NCI-H774 (cell line): Measurements from ENCODE around the gene HSPA9.

Experiments
- DNase-seq: peaks from one replicate; lab custom pipeline; 2025; lab: John Stamatoyannopoulos, UW

Gene HSPA9

GRCh38 chr5:138595180-138595795 lies 20.1 kb upstream of the HSPA9 start:
- no peak for DNase-seq

- DNase-seq = no peak
Measured at GRCh38 chr5:138594305-138595058, 19.3 kb upstream of the HSPA9 start.

GRCh38 chr5:138588013-138588788 lies 13.0 kb upstream of the HSPA9 start:
- no peak for DNase-seq

GRCh38 chr5:138585157-138585556 lies 10.0 kb upstream of the HSPA9 start:
- DNase-seq = no peak

GRCh38 chr5:138583984-138584637 lies 8.9 kb upstream of the HSPA9 start:
- no peak for DNase-seq

- no peak for DNase-seq
Measured at GRCh38 chr5:138582959-138583358, 7.8 kb upstream of the HSPA9 start.

- no peak for DNase-seq
Measured at GRCh38 chr5:138580777-138581176, 5.6 kb upstream of the HSPA9 start.

- no peak for DNase-seq
Measured at GRCh38 chr5:138580001-138580400, 4.8 kb upstream of the HSPA9 start.

- DNase-seq = no peak
Measured at GRCh38 chr5:138579517-138579863, 4.3 kb upstream of the HSPA9 start.

GRCh38 chr5:138577452-138577851 lies 2.3 kb upstream of the HSPA9 start:
- no peak for DNase-seq

- DNase-seq = no peak
Measured at GRCh38 chr5:138574744-138575193, 432 bp downstream of the HSPA9 start.

- DNase-seq = no peak
Measured at GRCh38 chr5:138573949-138574670, 1.1 kb downstream of the HSPA9 start.

- DNase-seq = no peak
Measured at GRCh38 chr5:138573223-138573622, 2.0 kb downstream of the HSPA9 start.

- DNase-seq = no peak
Measured at GRCh38 chr5:138570871-138571270, 4.3 kb downstream of the HSPA9 start.

- DNase-seq = no peak
Measured at GRCh38 chr5:138569782-138570181, 5.4 kb downstream of the HSPA9 start.

GRCh38 chr5:138568061-138568824 lies 7.0 kb downstream of the HSPA9 start:
- DNase-seq = no peak

GRCh38 chr5:138566792-138567191 lies 8.4 kb downstream of the HSPA9 start:
- DNase-seq = no peak

GRCh38 chr5:138565100-138565821 lies 9.9 kb downstream of the HSPA9 start:
- DNase-seq = no peak

GRCh38 chr5:138564242-138564641 lies 11.0 kb downstream of the HSPA9 start:
- DNase-seq = no peak

- DNase-seq = no peak
Measured at GRCh38 chr5:138563340-138564118, 11.7 kb downstream of the HSPA9 start.
